Loucy (cell line): ENCODE measurements around the gene CCDC201.

Experiments
- H2AFZ ChIP-seq: fragments of 200-600 bp; sonication (generic); 2 replicates; pipeline ENCODE4 v1.6.0; 2016; ENCODE audit warnings: antibody characterized with exemption, mild to moderate bottlenecking, low read length, moderate library complexity
- H3F3A ChIP-seq: fragments of 200-600 bp; 2 replicates; pipeline ENCODE4 v1.6.0; 2016; ENCODE audit warnings: antibody characterized with exemption, low read depth, mild to moderate bottlenecking
- H3K27me3 ChIP-seq: fragments of 200-600 bp; sonication (generic); 2 replicates; pipeline ENCODE4 v1.6.1; 2014; ENCODE audit warnings: low read length, mild to moderate bottlenecking; ENCODE audit not compliant: insufficient read depth, poor library complexity, severe bottlenecking
- H3K36me3 ChIP-seq: fragments of 200-600 bp; sonication (generic); 2 replicates; pipeline ENCODE4 v1.6.1; 2016; ENCODE audit warnings: low read length; ENCODE audit not compliant: insufficient read depth
- H3K4me1 ChIP-seq: fragments of 200-600 bp; sonication (generic); 2 replicates; pipeline ENCODE4 v1.5.1; 2014; ENCODE audit warnings: low read length, mild to moderate bottlenecking; ENCODE audit not compliant: insufficient read depth, poor library complexity, severe bottlenecking
- H3K4me2 ChIP-seq: fragments of 200-600 bp; sonication (generic); 2 replicates; pipeline ENCODE4 v1.6.0; 2014; ENCODE audit warnings: antibody characterized with exemption, low read length, low read depth, mild to moderate bottlenecking; ENCODE audit not compliant: poor library complexity, severe bottlenecking
- H3K4me3 ChIP-seq: fragments of 200-600 bp; sonication (generic); 2 replicates; pipeline ENCODE4 v1.5.1; 2014; ENCODE audit warnings: low read length, mild to moderate bottlenecking, mixed read lengths; ENCODE audit not compliant: poor library complexity, severe bottlenecking
- H3K79me2 ChIP-seq: fragments of 200-600 bp; sonication (generic); 2 replicates; pipeline ENCODE4 v1.6.1; 2014; ENCODE audit warnings: low read length; ENCODE audit not compliant: insufficient read depth
- H3K9ac ChIP-seq: fragments of 200-600 bp; sonication (generic); 2 replicates; pipeline ENCODE4 v1.6.0; 2014; ENCODE audit warnings: mild to moderate bottlenecking, low read depth, low read length, moderate library complexity; ENCODE audit not compliant: poor library complexity, severe bottlenecking
- H3K9me2 ChIP-seq: fragments of 200-600 bp; sonication (generic); replicated peaks from 2 replicates; pipeline ENCODE4 v1.6.1; 2016; ENCODE audit warnings: low read depth, low read length, mixed read lengths
- H3K9me3 ChIP-seq: fragments of 200-600 bp; sonication (generic); 2 replicates; pipeline ENCODE4 v1.6.1; 2014; ENCODE audit warnings: mild to moderate bottlenecking, antibody characterized with exemption, low read length, low read depth; ENCODE audit not compliant: insufficient read depth
- H4K20me1 ChIP-seq: fragments of 200-600 bp; sonication (generic); 2 replicates; pipeline ENCODE4 v1.6.0; 2014; ENCODE audit warnings: antibody characterized with exemption, low read length, mild to moderate bottlenecking; ENCODE audit not compliant: insufficient read depth, poor library complexity, severe bottlenecking
- CTCF ChIP-seq: fragments of 200-600 bp; sonication (generic); conservative IDR thresholded peaks from 2 replicates; pipeline ENCODE4 v1.5.1; 2014; ENCODE audit warnings: mild to moderate bottlenecking, antibody characterized with exemption, low read length
- EZH2phosphoT487 ChIP-seq: fragments of 200-600 bp; IDR thresholded peaks from 2 replicates; pipeline ENCODE4 v1.6.1; 2018; ENCODE audit warnings: antibody characterized with exemption, mild to moderate bottlenecking, moderate library complexity, borderline replicate concordance

CCDC201 gene, protein sequence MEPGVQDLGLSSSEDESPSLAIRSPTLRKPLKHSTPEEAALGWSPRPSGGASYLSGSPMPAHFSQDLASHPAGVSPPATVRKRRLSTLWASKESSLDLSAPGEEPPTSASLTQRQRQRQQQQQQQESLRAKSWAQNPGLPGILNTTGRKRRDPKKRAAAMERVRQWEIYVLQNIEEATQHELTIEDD

GRCh38 chr7:45873035-45873354 lies at the start of gene CCDC201:
CCDC201 (minus strand) TSS chr7:45873082; CDS start chr7:45873007, 75 bp downstream.
- H3K9me3 ChIP-seq: no peaks in the 10 kb centered on the region
- no peaks in the 10 kb centered on the region for H3K27me3 ChIP-seq
- no peaks in the 10 kb centered on the region for H3K9me2 ChIP-seq
- H3K4me2 ChIP-seq: no peak within 1 kb of the TSS
- H3K36me3 ChIP-seq: no peaks in the 10 kb centered on the region
- H3F3A ChIP-seq: no peaks in the 10 kb centered on the region
- no peak within 1 kb of the TSS for H3K9ac ChIP-seq
- no peak within 1 kb of the TSS for H3K4me3 ChIP-seq
- no peak within 1 kb of the TSS for H2AFZ ChIP-seq
- H3K4me1 ChIP-seq: no peaks in the 10 kb centered on the region
- no peaks in the 10 kb centered on the region for H3K79me2 ChIP-seq
- H4K20me1 ChIP-seq: no peaks in the 10 kb centered on the region
- TF ChIP-seq EZH2phosphoT487: no peak
- TF ChIP-seq CTCF: no peak

- no peaks in the 10 kb centered on the region for H4K20me1 ChIP-seq
- H3K4me2 ChIP-seq: no peak overlapping the region
- H3F3A ChIP-seq: no peaks in the 10 kb centered on the region
- peak; percentile 31 for TF ChIP-seq CTCF
- TF ChIP-seq EZH2phosphoT487: no peak
- no peaks in the 10 kb centered on the region for H3K4me1 ChIP-seq
- no peak overlapping the region for H2AFZ ChIP-seq
- no peaks in the 10 kb centered on the region for H3K9me3 ChIP-seq
- no peaks in the 10 kb centered on the region for H3K9me2 ChIP-seq
- no peak overlapping the region for H3K9ac ChIP-seq
- no peaks in the 10 kb centered on the region for H3K27me3 ChIP-seq
- no peaks in the 10 kb centered on the region for H3K79me2 ChIP-seq
- H3K36me3 ChIP-seq: no peaks in the 10 kb centered on the region
- H3K4me3 ChIP-seq: no peak overlapping the region
Measured at GRCh38 chr7:45921699-45922519, 49.0 kb upstream of the CCDC201 start.

- no peak overlapping the region for H3K9ac ChIP-seq
- no peak overlapping the region for H2AFZ ChIP-seq
- no peaks in the 10 kb centered on the region for H3F3A ChIP-seq
- no peaks in the 10 kb centered on the region for H3K9me2 ChIP-seq
- H3K4me2 ChIP-seq: no peak overlapping the region
- H3K4me1 ChIP-seq: no peaks in the 10 kb centered on the region
- H3K36me3 ChIP-seq: no peaks in the 10 kb centered on the region
- no peaks in the 10 kb centered on the region for H3K27me3 ChIP-seq
- H3K79me2 ChIP-seq: no peaks in the 10 kb centered on the region
- H4K20me1 ChIP-seq: no peaks in the 10 kb centered on the region
- no peaks in the 10 kb centered on the region for H3K9me3 ChIP-seq
- no peak overlapping the region for H3K4me3 ChIP-seq
- TF ChIP-seq CTCF (no peak), EZH2phosphoT487 (no peak)
Measured at GRCh38 chr7:45921381-45921698, 48.5 kb upstream of the CCDC201 start.
